ENCODE results near the gene ALOX15B.
"Not testable (repeated sequence)": the region's sequence is repeated elsewhere in the genome, so short reads cannot be mapped to it uniquely, and the experiment has no call there.

The ALOX15B gene

DNA sequence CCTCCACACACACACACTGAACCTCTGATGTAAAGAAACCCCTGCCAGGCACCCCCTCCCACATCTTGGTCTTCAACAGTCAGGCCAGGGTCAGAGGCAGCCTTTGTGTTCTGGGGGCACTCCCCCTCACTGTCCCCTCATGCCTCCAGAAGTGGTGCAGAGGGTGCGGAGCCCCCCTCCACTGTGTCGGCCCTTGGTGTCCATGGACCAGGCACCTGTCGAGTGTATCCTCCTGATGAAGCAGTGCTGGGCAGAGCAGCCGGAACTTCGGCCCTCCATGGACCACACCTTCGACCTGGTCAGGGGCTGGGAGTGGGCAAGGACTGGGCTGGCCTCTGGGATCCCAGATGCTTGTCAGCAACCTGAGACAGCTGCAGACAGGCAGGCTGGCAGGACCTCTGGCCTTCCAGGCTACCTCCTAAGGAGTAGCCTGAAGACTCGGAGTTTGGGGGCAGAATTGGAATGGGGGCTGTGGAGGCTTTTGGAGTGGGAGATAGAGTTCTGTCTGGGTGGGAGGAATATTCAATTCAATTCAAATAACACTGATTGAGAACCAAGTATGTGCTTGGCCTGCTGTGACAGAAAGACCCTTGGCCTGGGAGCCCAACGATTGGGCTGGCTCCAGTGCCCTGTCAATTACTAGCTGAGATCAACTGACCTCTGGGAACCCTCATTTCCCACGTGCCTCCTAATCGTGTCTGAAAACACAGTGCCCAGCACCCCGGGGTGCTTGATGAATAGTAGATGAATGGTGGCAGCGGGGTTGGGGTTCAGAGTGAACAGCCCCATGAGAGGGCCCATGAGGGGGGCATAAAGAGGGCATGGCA, 24.9 kb upstream of the ALOX15B start:
- no peak for DNase-seq

DNA sequence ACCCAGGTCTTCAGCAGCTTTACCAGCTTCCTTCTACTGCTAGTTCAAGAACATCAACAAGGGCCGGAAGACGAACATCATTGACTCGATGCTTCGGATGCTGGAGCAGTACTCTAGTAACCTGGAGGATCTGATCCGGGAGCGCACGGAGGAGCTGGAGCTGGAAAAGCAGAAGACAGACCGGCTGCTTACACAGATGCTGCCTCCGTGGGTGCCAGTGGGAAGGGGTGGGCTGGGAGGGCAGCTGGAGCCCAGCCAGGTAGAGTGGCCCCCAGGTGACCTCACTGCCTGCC, 24.4 kb upstream of the ALOX15B start:
- no peak for DNase-seq

DNA sequence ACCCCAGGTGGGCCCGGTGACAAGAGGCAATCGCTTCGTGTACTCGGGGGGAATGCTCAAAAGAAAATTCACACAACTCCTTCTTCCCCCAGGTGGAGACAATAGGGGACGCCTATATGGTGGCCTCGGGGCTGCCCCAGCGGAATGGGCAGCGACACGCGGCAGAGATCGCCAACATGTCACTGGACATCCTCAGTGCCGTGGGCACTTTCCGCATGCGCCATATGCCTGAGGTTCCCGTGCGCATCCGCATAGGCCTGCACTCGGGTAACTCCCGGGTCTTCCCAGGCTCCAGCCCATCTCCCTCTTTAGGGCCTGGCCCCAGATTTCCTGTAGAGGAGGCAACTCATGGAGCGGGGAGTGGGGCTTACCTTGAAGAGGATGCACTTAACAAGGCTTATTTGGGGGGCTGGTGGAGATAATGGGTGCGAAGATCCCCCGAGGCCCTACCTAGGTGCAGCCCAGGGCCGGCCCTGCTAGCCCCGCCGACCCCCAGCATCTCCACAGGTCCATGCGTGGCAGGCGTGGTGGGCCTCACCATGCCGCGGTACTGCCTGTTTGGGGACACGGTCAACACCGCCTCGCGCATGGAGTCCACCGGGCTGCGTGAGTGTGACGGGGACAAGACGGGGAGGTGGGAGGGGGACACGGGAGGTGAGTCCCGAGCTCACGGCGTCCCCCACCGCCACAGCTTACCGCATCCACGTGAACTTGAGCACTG, 23.5 kb upstream of the ALOX15B start:
- no peak for DNase-seq

DNA sequence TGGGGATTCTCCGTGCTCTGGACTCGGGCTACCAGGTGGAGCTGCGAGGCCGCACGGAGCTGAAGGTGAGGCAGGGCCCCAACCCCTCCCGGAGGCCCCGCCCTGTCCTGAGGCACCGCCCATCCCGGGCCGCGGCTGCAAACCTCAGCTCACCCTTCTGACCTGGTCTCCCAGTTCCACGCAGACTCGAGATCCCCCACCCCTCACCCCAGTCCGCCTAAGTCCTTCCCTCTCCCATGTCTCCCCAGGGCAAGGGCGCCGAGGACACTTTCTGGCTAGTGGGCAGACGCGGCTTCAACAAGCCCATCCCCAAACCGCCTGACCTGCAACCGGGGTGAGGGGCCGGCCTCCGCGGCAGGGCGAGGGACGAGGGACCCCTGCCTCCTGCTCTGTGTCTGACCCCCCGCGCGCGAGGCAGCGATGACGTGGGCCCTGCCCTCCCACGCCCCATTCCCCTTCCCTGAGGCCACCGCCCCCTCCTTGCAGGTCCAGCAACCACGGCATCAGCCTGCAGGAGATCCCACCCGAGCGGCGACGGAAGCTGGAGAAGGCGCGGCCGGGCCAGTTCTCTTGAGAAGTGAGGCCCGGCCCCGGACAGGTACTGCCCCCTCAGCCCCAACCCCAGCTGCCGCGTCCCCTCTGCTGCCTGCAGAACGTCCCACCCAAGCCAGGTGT, 22.8 kb upstream of the ALOX15B start:
- DNase-seq: no peak

DNA sequence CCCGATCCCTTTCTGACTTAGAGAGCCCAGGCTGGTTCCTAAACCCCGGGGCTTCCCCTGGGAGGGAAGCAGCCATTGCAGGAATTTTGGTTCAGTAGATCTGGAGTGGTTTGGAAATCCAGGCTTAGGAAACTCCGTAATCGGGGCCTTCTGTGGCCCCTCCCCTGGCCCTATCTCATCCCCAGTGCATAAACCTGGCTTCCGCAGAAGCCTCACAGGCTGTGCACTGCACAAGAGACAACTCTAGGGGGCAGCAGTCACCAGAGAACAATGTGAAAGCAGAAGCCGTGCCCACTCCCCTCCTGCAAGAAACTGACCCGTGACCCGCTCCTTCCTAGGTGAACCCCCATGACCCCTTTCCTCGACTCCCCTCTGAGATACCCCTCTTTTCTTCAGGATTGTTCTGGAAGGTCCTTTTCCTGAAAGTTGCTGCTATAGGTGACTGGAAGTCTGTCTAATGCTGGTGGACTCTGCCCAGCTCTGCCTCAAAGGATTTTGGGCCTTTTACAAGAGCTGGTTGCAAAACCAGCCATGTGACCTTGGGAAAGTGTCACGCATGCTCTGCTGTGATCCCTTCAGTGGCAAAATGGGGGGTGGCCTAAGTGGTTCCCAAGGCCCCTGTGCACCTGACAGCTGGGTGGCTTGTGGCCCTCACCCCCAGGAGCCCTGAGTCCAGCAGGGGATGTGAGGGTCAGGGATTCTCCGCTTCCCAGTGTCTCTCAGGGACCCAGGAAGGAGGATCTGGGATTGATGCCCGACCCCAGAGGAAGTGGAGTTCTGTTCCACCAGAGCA, 22.0 kb upstream of the ALOX15B start:
- DNase-seq: no peak

DNA sequence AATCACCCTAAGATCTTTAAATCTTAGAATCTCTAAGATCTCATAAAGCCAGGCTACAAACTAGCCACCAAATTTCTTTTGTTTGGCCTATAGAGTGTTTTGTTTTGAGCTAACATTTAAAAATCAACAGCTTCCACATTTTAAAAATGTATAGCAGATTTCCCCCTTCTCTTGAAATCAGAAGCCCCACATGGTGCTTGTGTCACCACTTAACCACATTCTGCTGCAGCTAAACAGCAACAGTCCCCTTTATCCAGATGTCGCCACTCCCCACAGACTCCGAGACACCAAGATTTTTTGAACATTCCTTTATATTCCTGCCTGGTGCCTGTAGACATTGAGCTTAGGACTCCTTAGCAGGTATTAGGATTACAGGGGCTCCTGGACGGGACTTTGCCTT, 20.4 kb upstream of the ALOX15B start:
- DNase-seq: no peak

DNA sequence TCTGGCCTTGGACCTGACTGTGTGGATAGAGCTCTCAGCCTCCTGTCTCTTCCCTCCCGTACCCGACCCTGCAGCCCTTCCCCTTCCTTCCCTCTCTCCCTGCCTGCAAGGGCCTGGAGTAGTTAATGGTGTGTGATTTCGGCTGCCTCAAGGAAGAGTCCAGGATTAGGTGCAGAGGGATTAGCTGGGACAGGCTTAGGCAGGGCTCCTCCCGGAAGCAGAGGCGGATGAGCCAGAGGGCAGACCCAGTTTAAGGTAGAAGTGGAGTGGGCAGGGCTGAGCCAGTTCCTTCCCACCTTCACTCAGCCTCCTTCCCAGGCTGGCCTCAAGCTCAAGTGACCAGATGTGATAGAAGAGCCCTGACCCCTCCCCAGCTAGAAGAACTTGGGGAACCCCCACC, 19.7 kb upstream of the ALOX15B start:
- no peak for DNase-seq

DNA sequence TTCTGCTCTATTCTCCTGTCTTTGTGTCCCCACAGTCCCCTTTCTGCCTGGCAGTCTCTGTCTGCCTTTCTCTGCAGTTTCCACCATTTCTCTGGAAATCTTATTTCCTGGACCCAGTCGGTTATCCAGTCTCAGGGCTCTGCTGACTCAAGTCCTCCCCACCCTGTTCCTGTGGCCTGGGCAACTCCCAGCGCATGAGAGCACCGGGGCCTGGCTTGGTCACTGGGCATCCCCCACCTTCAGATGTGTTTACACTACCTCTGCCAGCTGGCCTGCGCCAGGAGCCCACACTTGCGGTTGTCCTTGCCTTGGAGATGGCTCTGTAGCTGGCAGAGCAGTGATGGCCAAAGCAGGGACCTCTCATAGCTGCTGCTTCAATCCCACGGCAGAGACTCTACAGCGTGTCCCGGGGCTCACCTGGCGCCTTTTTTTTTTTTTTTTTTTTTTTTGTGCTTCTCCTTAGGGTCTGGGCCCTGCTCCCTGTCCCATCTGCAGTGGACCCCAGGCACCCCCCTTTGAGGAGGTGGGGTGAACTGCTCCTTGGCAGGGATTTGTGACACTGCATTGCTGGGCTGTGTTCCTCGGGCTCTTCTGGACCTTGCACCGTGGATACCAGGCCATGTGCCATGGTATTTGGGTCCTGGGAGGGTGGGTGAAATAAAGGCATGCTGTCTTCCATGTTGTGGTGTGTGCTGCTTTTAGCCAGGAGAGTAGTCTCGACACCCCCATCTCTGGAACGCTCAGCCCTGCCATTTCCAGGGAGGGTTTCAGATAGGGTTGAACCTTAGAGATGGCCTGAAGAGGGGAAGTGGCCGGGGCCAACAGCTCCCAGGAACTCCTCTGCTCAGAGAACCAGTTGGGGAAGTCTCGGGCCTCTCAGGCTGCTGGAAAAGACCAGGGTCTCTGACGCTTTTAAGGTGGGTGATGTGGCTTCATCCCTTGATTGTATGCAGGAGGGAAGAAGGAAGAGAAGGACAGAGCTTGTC, 18.9 kb upstream of the ALOX15B start:
- no peak for DNase-seq

DNA sequence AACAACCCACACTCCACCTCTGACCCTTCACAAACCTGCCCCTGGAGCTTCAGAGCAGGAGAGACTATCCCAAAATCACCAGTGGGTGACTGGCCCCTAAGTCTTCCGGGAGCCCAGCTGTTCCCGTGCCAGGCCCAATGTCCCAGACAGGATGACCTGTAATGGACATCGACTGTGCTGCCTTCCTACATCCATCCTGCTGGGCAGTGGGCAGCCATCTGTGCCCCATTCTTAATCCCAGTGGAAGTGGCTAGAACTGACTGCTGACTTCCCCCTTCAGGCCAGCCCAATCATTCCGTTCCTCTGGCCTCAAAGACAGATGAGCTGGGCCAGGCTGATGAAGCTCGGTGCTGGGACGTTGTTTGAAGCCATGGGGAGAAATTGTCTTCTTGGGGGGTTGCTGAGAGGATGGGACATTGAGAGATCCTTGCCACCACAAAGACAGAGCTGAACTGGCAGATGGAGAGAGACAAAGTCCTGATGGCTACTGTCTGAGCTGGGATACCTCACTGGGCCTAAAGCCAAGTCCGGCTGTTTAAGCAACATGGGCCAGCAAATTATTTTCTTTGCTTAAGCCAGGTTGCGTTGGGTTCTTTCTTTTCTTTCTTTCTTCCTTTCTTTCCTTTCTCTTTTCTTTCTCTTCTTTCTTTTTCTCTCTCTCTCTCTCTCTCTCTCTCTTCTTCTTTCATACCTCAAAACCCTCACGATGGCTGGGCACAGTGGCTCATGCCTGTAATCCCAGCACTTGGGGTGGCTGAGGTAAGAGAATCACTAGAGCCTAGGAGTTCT, 17.9 kb upstream of the ALOX15B start:
- DNase-seq: no peak

DNA sequence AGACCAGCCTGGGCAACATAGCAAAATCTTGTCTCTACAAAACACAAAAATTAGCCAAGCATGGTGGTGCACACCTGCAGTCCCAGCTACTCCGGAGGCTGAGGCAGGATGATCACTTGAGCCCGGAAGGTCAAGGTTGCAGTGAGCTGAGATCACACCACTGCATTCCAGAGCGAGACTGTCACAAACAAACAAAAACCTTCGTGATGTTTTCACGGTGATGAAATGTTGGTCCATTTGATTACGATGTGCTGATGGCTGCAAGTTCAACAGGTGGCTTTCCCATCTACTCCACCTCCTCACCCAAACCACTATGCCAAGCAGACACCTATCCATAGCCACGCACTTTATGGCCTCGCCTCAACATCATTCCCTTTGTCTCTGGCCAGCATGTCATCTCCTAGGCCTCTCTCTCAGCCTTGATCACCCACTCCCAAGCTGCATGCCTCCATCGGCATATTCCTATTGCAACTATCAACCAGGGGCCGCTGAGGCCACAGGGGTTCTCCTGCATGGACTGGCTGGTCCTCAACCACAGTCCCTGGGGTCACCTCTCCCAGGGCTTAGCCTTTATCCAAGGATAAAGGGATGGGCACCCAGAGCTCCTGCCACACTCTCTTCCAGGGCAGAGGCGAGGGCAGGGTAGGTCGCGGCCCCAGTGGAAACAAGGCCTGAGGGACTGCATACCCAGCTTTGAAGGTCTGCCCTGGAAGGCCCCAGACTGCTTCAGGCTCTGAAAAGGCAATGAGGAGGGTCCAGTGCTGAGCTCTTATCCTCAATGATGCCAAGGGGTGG, 17.1 kb upstream of the ALOX15B start:
- DNase-seq: no peak

DNA sequence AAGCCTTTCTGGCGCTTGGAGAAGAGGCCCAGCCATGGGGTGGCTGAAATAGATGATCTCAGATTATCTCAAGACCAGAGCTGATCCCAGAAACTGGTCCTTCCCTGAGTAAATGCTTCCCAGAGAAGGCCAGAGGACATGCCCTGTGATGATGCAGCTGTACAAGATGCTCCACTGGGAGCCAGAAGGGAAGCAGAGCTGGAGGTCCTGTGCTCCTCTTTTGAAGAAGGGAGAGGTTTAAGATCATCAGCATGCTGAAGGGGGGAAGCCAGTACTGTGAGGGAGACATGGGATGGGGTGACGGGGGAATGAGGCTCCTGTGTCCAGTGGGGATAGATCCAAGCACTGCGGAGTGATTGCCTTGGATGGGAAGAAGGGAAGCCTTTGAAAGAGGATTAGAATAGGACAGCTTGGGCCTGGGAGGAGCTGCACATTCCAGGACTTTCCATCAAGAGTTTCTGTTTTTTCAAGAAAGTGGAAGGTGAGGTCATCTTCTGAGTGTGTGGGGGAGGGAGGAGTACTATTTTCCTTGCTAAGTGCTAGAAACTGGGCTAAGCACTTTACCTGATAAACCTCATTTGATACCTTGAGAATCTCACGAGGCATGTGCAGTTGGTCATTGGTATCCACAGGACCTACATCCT, 16.4 kb upstream of the ALOX15B start:
- DNase-seq: no peak

DNA sequence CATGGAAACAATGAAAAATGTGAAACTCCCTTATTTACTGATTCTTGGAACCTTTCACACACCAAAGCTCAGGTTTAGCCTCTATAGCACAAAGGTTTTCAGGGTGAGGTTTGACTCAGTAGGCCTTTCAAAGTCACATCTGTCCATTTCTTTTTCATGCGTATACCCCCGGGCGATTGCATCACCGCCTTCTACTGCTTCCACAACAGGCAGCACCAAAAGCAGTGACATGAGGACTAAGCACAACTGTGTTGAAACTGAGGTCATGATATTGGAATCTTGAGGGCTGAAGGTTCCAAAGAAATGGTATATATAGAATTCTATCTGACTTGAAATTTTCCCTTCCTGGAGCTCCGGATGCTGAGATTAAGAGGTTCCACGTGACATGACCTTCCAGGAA, 14.7 kb upstream of the ALOX15B start:
- DNase-seq: not testable (repeated sequence)

DNA sequence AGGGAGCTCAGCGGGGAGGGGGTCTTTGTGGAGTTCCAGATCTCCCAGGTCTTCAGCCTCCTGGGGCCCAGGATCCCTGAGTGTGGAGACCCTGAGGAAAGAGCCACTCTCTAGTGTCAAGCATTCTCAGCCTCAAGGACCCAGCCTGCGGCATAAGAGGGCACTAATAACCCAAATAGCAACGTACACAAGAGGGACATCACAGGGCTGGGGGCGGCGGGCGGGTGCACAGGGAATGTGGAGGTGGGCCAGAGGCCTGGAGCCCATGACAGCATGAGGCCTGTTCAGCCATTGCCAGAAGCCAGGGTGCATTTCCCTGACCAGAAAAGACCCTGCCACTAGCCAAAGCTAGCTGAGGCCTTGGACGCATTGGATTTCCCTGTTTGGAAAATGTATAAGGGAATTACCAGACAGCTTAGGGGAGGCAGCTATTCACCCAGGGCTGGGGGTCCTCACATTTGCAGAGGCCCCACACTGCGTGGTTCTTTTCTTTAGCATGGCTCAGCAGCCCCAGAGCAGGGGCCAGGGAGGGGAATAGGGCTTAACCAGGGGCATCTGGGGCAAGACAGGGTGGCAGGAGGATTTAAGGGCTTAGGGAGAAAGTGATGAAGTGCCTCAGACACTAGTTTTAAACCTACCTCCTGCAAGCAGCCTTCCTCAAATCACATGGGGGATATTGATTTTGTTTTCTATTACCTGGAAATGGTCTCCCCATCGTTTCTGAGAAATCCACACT, 13.5 kb upstream of the ALOX15B start:
- DNase-seq: no peak

DNA sequence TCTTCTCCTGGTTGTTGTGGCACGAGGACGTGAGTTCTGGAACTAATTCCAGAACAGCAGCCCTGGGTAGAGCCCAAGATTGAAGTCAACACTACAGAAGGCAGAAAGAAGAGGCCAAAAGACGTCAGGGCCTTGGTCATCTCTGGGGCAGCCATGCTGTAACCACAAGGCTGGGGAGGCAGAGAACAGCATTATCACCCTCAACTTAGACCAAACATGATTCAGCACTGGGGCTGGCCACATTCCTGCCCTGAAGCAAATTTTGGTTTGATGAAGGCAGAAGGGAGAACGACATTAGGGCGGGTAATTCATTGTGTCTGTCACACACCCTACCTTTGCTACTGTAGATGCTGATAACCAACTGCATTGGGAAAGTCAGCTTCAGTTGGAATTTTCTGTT, 9.7 kb upstream of the ALOX15B start:
- no peak for DNase-seq

DNA sequence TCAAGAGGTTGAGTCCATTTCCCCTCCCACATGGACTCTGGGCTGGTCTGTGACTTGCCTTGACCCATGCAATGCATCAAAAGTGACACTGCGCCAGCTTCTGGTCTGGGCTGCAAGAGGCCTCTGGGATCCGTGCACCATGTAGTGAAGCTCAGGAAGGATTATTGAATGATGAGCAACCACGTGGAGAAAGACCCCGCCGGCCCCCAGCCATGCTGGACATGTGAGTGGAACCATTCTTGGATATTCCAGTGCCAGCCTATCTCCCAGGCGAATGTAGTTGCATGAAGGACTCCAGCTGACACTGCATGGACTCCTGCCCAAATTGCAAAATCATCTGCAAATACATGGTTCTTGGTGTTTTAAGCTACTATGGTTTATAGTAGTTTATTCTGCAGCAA, 7.6 kb upstream of the ALOX15B start:
- no peak for DNase-seq

DNA sequence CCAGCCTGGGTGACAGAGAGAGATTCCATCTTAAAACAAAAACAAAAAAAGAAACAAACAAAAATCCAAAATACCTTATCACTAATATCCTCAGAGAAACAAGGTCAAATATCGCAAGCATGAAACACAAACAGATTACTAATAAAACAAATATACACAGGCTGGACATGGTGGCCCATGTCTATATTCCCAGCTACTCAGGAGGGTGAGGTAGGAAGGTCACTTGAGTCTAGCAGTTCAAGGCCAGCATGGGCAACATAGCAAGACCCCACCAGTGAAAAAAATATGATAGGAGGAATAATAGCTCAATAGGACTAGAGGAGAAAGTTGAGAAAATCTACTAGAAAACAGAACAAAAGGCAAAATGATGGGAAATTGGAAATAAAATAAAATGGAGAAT, 6.9 kb upstream of the ALOX15B start:
- no peak for DNase-seq

DNA sequence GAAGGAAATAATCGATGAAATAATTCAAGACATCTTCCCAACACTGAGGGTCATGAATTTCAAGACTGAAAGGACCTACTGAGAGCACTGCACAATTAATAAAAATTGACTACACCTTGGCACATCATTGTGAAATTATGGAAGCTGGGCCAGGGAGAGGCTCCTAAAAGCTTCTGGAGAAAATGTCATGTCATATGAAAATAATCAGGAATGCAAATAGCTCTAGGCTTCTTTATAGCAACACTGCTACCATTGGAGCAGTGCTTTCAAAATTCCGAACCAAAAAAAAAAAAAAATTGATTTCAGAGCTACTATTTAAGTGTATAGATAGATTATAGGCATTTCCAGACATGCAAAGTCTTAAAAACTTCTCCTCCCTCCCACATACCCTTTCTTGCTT, 6.4 kb upstream of the ALOX15B start:
- DNase-seq: no peak

DNA sequence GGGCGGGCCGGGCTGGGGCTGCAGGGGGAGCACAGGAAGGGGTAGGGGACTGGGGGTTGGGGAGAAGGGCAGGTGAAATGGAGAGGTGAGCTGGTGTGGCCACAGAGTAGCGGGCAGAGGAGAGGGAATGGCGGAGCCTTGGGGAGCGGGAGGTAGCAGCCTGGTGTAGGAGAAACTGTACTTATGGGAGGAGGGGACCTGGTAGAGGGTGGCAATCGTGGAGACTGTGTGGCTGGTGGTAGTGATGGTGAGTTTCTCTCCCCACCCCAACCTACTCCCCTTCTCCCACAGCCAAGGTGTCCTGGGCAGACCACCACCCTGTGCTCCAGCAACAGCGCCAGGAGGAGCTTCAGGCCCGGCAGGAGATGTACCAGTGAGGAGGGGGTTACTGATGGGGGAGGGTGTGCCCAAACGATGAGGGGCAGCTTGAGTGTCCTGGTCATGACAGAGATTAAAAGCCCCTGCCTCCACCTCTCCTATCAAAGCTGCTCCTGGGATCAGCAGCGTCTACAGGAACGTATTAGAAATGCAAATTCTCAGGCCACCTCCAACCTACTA, 831 bp downstream of the ALOX15B start:
- DNase-seq: no peak
